Keratinocyte (primary cell): ENCODE measurements around the gene CACNA1E. TPM values are rescaled to one million over a fixed set of nuclear protein-coding genes. Genes with fewer than 3 reads are reported as not detected.

Experiments used
- DNase-seq: peaks from one replicate; pipeline ENCODE4 v3.0.0-alpha.2; 2011; ENCODE audit warnings: low read depth, missing footprints, low spot score
- FAIRE-seq: peaks from 2 replicates; lab custom pipeline; 2011; peaks lifted over from hg19 to GRCh38; lab: Jason Lieb, UNC
- H2AFZ ChIP-seq: 2 replicates; pipeline ENCODE4 v1.6.0; 2012; ENCODE audit warnings: low read length, control low read depth, inconsistent platforms; ENCODE audit not compliant: control insufficient read depth
- H3K27ac ChIP-seq: 2 replicates; pipeline ENCODE4 v1.5.1; 2011; ENCODE audit warnings: low read length; ENCODE audit not compliant: control insufficient read depth, insufficient read depth
- H3K27me3 ChIP-seq: 3 replicates; pipeline ENCODE4 v1.6.0; 2011; ENCODE audit warnings: low read length; ENCODE audit not compliant: control insufficient read depth, insufficient read depth; ENCODE audit errors: extremely low read depth
- H3K36me3 ChIP-seq, 2 experiments: 2 replicates in 1 of 2; 3 replicates in 1 of 2; pipeline ENCODE4 v1.5.1; 2011; ENCODE audit warnings: low read length in 2 of 2, mild to moderate bottlenecking in 1 of 2; ENCODE audit not compliant: control insufficient read depth in 2 of 2, insufficient read depth in 2 of 2; ENCODE audit errors: extremely low read depth in 1 of 2
- H3K4me1 ChIP-seq: 3 replicates; pipeline ENCODE4 v1.5.1; 2011; ENCODE audit warnings: low read length; ENCODE audit not compliant: control insufficient read depth, insufficient read depth; ENCODE audit errors: extremely low read depth
- H3K4me2 ChIP-seq: 3 replicates; pipeline ENCODE4 v1.6.0; 2011; ENCODE audit warnings: low read depth, low read length; ENCODE audit not compliant: control insufficient read depth, insufficient read depth; ENCODE audit errors: extremely low read depth
- H3K4me3 ChIP-seq, 3 experiments: fragments of 200-600 bp in 1 of 3; sonication (generic) in 1 of 3; 2 replicates in 2 of 3; 3 replicates in 1 of 3; pipeline ENCODE4 v1.5.1; 2011 to 2016; ENCODE audit warnings: low read length in 3 of 3, mild to moderate bottlenecking in 3 of 3, control low read depth in 2 of 3, inconsistent platforms in 1 of 3, low read depth in 1 of 3, mixed read lengths in 1 of 3, mixed run types in 1 of 3, moderate library complexity in 1 of 3; ENCODE audit not compliant: control insufficient read depth in 2 of 3, insufficient read depth in 2 of 3; ENCODE audit errors: extremely low read depth in 1 of 3
- H3K79me2 ChIP-seq: 2 replicates; pipeline ENCODE4 v1.6.0; 2012; ENCODE audit warnings: low read length; ENCODE audit not compliant: control insufficient read depth, insufficient read depth
- H3K9ac ChIP-seq: 3 replicates; pipeline ENCODE4 v1.6.0; 2011; ENCODE audit warnings: low read length; ENCODE audit not compliant: control insufficient read depth, insufficient read depth; ENCODE audit errors: extremely low read depth
- H3K9me1 ChIP-seq: 3 replicates; pipeline ENCODE4 v1.6.0; 2011; ENCODE audit warnings: low read length; ENCODE audit not compliant: control insufficient read depth, insufficient read depth; ENCODE audit errors: extremely low read depth
- H3K9me3 ChIP-seq: 2 replicates; pipeline ENCODE4 v1.5.1; 2012; ENCODE audit warnings: low read depth, low read length; ENCODE audit not compliant: control insufficient read depth
- H4K20me1 ChIP-seq: 3 replicates; pipeline ENCODE4 v1.6.0; 2011; ENCODE audit warnings: low read length; ENCODE audit not compliant: control insufficient read depth, insufficient read depth; ENCODE audit errors: extremely low read depth
- EZH2 ChIP-seq: IDR thresholded peaks from one replicate; pipeline ENCODE4 v1.6.1; 2012; ENCODE audit warnings: inconsistent platforms, mild to moderate bottlenecking, low read length, moderate library complexity
- dilution Hi-C: fragments of 300-500 bp; cut with MboI; formaldehyde crosslinking; loops from one replicate; pipeline ENCODE4 v1.7.0; 2020; ENCODE audit warnings: low sequenced_read_pairs; ENCODE audit not compliant: extremely low pct_ligation_motif_present
- polyA plus RNA-seq, 5 experiments: library from polyadenylated mRNA; depleted of rRNA in 3 of 5; stranded (reverse) in 3 of 5; stranded (forward) in 1 of 5; unstranded in 1 of 5; fragments of >200 nt; gene quantifications; 1 replicate in 1 of 5; 2 replicates in 3 of 5; 3 replicates in 1 of 5; pipeline versions ENCODE4 v1.2.1 to v1.2.3, GENCODE V29; 2011 to 2012; ENCODE audit warnings: missing spikeins in 2 of 5, low read depth in 1 of 5, low replicate concordance in 1 of 5
- TF ChIP-seq, protein P1 (sequence below), 3 experiments: IDR thresholded peaks in 1 of 3; conservative IDR thresholded peaks in 1 of 3; optimal IDR thresholded peaks in 1 of 3; 2 replicates in 2 of 3; 3 replicates in 1 of 3; pipeline versions ENCODE3 to v1.5.1; 2011; ENCODE audit warnings: low read length in 3 of 3, mild to moderate bottlenecking in 3 of 3, moderate library complexity in 2 of 3, control low read depth in 1 of 3, inconsistent platforms in 1 of 3; ENCODE audit not compliant: insufficient read depth in 2 of 3; ENCODE audit errors: extremely low read depth in 1 of 3

The CACNA1E gene
- polyA plus RNA-seq, 1 donor (not counting 4 experiments of a cell fraction or from before 2014, with no cell fraction given) = not detected

DNA sequence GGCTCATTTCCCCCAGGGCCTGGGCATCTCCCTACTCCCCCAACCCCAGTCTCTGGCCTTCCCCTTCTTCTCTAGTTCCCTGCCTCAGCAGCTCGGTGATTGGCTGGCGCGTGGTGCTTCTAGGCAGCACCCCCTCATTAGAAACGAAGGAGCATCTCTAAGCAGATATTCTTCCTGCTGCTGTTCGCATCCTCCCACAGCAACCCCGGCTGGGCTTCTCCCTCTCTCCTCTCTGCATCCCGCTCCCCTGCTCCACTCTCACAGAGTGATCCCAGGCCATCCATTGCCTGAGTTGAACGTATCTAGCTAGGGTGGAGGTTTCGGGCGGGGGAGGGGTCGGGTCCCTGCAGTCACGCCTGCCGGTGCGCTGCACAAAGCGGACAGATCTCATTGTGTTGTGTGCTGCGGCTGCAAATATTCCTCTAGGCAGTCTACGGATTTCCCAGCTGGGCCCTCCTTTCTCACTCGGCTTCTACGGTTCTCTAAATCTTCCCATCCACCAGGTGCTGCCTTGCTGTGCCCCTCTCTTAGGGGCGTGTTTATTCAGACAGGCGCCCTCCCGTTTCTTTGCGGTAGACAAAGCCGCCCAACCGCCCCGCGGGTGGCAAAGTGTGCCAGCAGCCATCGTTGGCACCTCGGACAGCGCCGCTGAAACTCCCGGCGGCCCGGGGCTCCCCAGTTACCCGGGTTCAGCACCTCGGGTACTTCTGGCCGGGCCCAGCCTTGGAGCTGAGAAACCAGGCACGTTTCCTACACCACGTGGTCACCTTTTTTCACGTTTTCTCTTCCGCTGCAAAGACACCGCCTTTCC is 2.2 kb downstream of the CACNA1E start:
- DNase-seq = no peak
- FAIRE-seq = no peak

DNA sequence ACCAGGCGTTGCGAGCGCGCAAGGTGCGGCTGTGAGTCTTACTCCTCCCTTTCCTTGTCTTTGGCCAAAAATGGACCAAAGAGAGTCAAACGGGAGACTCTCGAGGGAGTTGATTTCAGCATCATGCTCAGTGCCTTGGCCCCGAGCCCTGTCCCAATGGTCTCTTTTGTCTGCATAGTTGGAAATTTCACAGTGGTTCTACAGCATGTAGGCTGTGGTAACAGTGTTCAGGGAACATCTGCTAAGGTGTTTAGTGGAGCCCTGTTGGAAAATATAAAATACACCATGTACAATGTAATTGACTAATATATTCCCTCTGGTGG is 2.7 kb downstream of the CACNA1E start:
- H2AFZ ChIP-seq = no peak overlapping the region
- no peaks in the 10 kb centered on the region for H3K9me3 ChIP-seq
- H3K79me2 ChIP-seq = no peaks in the 10 kb centered on the region
- peaks cover 68% of the 10 kb centered on the region for H3K27me3 ChIP-seq
- no peak for DNase-seq
- H3K27ac ChIP-seq = no peak overlapping the region
- dilution Hi-C loops = loop anchor here (25.0 kb wide), 1 partner anchor 176 kb away; no protein-coding TSS in a partner anchor
- peak overlapping the region; percentile 45 for H3K4me2 ChIP-seq
- no peak overlapping the region for H3K9ac ChIP-seq
- H3K9me1 ChIP-seq = no peaks in the 10 kb centered on the region
- no peak overlapping the region for H3K4me3 ChIP-seq
- no peaks in the 10 kb centered on the region for H4K20me1 ChIP-seq
- FAIRE-seq = no peak
- H3K4me1 ChIP-seq = no peaks in the 10 kb centered on the region
- no peaks in the 10 kb centered on the region for H3K36me3 ChIP-seq
- TF ChIP-seq, protein P1, sequence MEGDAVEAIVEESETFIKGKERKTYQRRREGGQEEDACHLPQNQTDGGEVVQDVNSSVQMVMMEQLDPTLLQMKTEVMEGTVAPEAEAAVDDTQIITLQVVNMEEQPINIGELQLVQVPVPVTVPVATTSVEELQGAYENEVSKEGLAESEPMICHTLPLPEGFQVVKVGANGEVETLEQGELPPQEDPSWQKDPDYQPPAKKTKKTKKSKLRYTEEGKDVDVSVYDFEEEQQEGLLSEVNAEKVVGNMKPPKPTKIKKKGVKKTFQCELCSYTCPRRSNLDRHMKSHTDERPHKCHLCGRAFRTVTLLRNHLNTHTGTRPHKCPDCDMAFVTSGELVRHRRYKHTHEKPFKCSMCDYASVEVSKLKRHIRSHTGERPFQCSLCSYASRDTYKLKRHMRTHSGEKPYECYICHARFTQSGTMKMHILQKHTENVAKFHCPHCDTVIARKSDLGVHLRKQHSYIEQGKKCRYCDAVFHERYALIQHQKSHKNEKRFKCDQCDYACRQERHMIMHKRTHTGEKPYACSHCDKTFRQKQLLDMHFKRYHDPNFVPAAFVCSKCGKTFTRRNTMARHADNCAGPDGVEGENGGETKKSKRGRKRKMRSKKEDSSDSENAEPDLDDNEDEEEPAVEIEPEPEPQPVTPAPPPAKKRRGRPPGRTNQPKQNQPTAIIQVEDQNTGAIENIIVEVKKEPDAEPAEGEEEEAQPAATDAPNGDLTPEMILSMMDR (optimal IDR thresholded peaks at IDR 0.05 in 1 of 3, IDR thresholded peaks at IDR 0.05 in 1 of 3, conservative IDR thresholded peaks at IDR 0.05 in 1 of 3; ENCODE audit: extremely low read depth in 1 of 3, insufficient read depth in 2 of 3, low read length in 3 of 3) = peak in 2 of 3 experiments; percentile 11 to 28
- no peak for TF ChIP-seq EZH2

More for the DNA sequence above, 2.2 kb downstream of the CACNA1E start:
- no peaks in the 10 kb centered on the region for H3K4me1 ChIP-seq
- peaks cover 67% of the 10 kb centered on the region for H3K27me3 ChIP-seq
- no peaks in the 10 kb centered on the region for H4K20me1 ChIP-seq
- peak overlapping the region; percentile 45 for H3K4me2 ChIP-seq
- no peaks in the 10 kb centered on the region for H3K79me2 ChIP-seq
- H3K9me1 ChIP-seq = no peaks in the 10 kb centered on the region
- TF ChIP-seq, protein P1 (optimal IDR thresholded peaks at IDR 0.05 in 1 of 3, IDR thresholded peaks at IDR 0.05 in 1 of 3, conservative IDR thresholded peaks at IDR 0.05 in 1 of 3; ENCODE audit: extremely low read depth in 1 of 3, insufficient read depth in 2 of 3, low read length in 3 of 3) = peak in 1 of 3 experiments; percentile 17
- TF ChIP-seq EZH2 = peak; percentile 68
- H2AFZ ChIP-seq = no peak overlapping the region
- no peaks in the 10 kb centered on the region for H3K9me3 ChIP-seq
- dilution Hi-C loops = loop anchor here (25.0 kb wide), 1 partner anchor 177 kb away; no protein-coding TSS in a partner anchor
- no peak overlapping the region for H3K4me3 ChIP-seq
- no peak overlapping the region for H3K9ac ChIP-seq
- H3K27ac ChIP-seq = no peak overlapping the region
- no peaks in the 10 kb centered on the region for H3K36me3 ChIP-seq
